Measurements from ENCODE around the gene ATG2B. TPM values are rescaled to one million over a fixed set of nuclear protein-coding genes. Genes with fewer than 3 reads are reported as not detected.

Gene ATG2B
- total RNA-seq, 2 experiments from 2014 or later, result 15.7 to 23.7 TPM

DNA sequence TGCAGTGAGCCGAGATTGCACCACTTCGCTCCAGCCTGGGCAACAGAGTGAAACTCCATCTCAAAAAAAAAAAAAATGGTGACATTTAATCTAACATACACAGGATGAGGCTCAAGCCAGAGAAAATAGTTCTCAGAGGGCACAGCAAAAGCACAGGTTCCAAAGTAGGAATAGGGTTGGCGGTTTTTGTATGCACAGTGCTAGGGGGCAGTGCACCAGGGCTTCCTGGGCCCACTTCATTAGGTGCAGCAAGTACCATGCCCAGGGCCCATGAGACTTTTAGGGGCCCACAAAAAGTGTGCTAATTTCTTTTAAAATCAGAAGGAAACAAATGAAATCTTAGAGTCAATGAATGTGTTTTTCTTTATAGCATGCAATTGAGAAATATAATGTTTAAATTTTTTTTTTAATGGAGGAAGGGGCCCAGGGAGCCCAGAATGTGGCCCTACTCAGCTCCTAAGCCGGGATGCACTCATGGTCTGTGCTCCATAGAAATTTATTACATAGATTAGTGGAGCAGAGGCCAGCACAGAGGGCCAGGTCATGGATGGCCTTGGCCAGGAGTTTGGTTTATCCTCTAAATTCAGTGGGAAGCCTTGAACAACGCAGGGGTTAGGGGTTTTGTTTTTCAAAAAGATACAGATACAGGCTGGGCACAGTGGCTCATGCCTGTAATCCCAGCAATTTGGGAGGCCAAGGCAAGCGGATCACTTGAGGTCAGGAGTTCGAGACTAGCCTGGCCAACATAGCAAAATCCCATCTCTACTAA, 31.1 kb upstream of the ATG2B start:
- no peak overlapping the region for H3K4me3 ChIP-seq (ENCODE audit: low read depth, low read length, poor library complexity, severe bottlenecking)
- H3K36me3 ChIP-seq (ENCODE audit: insufficient read depth, low read length), result no peaks in the 10 kb centered on the region
- intact Hi-C loops (cut with micrococcal nuclease; ENCODE audit: unreplicated experiment), result no loop called here
- TF ChIP-seq, protein P1, sequence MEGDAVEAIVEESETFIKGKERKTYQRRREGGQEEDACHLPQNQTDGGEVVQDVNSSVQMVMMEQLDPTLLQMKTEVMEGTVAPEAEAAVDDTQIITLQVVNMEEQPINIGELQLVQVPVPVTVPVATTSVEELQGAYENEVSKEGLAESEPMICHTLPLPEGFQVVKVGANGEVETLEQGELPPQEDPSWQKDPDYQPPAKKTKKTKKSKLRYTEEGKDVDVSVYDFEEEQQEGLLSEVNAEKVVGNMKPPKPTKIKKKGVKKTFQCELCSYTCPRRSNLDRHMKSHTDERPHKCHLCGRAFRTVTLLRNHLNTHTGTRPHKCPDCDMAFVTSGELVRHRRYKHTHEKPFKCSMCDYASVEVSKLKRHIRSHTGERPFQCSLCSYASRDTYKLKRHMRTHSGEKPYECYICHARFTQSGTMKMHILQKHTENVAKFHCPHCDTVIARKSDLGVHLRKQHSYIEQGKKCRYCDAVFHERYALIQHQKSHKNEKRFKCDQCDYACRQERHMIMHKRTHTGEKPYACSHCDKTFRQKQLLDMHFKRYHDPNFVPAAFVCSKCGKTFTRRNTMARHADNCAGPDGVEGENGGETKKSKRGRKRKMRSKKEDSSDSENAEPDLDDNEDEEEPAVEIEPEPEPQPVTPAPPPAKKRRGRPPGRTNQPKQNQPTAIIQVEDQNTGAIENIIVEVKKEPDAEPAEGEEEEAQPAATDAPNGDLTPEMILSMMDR (conservative IDR thresholded peaks at IDR 0.05; ENCODE audit: low read length), result 0 out of 2 replicates have a peak, but pooled peaks have one; percentile 28
- no peak for TF ChIP-seq EZH2phosphoT487 (IDR thresholded peaks at IDR 0.05; ENCODE audit: borderline replicate concordance, low read depth, low read length)
- no TSS peak for BruUV-seq (replicated peaks)
- no peaks in the 10 kb centered on the region for H3K79me2 ChIP-seq (ENCODE audit: insufficient read depth, low read depth, low read length)
- H3K4me1 ChIP-seq (ENCODE audit: insufficient read depth, low read length, poor library complexity, severe bottlenecking), result peaks cover 16% of the 10 kb centered on the region
- no peak overlapping the region for H3K4me2 ChIP-seq (ENCODE audit: low read length)
- ChIA-PET CTCF (ENCODE audit: unreplicated experiment) (no interaction called here), POLR2A (no interaction called here)
- H3K9me3 ChIP-seq (ENCODE audit: low read length), result no peaks in the 10 kb centered on the region
- no peaks in the 10 kb centered on the region for H4K20me1 ChIP-seq (ENCODE audit: insufficient read depth, low read length)
- no peak for DNase-seq (ENCODE audit: low spot score)
- no peak overlapping the region for H3K27ac ChIP-seq (ENCODE audit: low read depth, low read length, poor library complexity, severe bottlenecking)
- H3K9me2 ChIP-seq (ENCODE audit: insufficient read depth, low read length), result no peaks in the 10 kb centered on the region
- H2AFZ ChIP-seq (ENCODE audit: low read length), result no peak overlapping the region

DNA sequence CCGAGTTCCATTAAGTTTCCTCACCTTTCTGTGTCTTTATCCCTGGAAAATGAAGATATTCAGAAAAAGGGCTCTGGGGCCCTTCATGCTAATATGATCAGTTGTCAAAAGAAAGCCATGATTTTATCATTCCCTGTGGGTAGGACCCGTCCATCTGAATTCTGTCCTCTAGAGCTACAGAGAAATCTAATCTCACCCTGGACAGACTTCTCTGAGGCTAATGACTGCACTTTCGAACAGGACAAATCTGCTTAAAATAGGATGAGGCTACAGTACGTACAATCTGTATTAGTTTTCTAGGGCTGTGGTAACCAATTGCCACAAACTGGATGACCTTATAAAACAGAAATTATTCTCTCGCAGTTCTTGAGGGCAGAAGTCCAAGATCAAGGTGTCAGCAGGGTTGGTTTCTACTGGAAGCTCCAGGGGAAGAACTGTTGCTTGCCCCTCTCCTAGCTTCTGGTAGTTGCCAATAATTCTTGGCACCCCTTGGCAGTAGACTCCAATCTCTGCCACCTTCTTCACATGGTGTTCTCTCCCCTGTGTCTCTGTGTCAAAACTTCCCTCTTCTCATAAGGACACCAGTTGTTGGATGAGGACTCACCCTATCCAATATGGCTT, 30.0 kb upstream of the ATG2B start:
- Histone ChIP-seq H3K79me2 (ENCODE audit: insufficient read depth, low read depth, low read length) (no peaks in the 10 kb centered on the region), H3K9me2 (ENCODE audit: insufficient read depth, low read length) (no peaks in the 10 kb centered on the region), H3K9me3 (ENCODE audit: low read length) (no peaks in the 10 kb centered on the region), H3K4me3 (ENCODE audit: low read depth, low read length, poor library complexity, severe bottlenecking) (no peak overlapping the region), H3K27ac (ENCODE audit: low read depth, low read length, poor library complexity, severe bottlenecking) (no peak overlapping the region), H3K4me1 (ENCODE audit: insufficient read depth, low read length, poor library complexity, severe bottlenecking) (peaks cover 16% of the 10 kb centered on the region), H3K36me3 (ENCODE audit: insufficient read depth, low read length) (no peaks in the 10 kb centered on the region), H4K20me1 (ENCODE audit: insufficient read depth, low read length) (no peaks in the 10 kb centered on the region), H3K4me2 (ENCODE audit: low read length) (no peak overlapping the region), H2AFZ (ENCODE audit: low read length) (no peak overlapping the region)
- no peak for DNase-seq (ENCODE audit: low spot score)
- intact Hi-C loops (cut with micrococcal nuclease; ENCODE audit: unreplicated experiment), result no loop called here
- no peak for TF ChIP-seq EZH2phosphoT487 (IDR thresholded peaks at IDR 0.05; ENCODE audit: borderline replicate concordance, low read depth, low read length)
- TF ChIP-seq, protein P1 (conservative IDR thresholded peaks at IDR 0.05; ENCODE audit: low read length), result no peak
- ChIA-PET CTCF (ENCODE audit: unreplicated experiment) (no interaction called here), POLR2A (interaction anchor here (0.6 kb wide), 1 partner anchor 729 kb away, joined by 3 read pairs; no protein-coding TSS in a partner anchor)
- no TSS peak for BruUV-seq (replicated peaks)

Measured in OCI-LY7 (cell line).